ENCODE data around the gene PDE12. TPM values are rescaled to one million over a fixed set of nuclear protein-coding genes. Genes with fewer than 3 reads are reported as not detected.

The PDE12 gene, protein sequence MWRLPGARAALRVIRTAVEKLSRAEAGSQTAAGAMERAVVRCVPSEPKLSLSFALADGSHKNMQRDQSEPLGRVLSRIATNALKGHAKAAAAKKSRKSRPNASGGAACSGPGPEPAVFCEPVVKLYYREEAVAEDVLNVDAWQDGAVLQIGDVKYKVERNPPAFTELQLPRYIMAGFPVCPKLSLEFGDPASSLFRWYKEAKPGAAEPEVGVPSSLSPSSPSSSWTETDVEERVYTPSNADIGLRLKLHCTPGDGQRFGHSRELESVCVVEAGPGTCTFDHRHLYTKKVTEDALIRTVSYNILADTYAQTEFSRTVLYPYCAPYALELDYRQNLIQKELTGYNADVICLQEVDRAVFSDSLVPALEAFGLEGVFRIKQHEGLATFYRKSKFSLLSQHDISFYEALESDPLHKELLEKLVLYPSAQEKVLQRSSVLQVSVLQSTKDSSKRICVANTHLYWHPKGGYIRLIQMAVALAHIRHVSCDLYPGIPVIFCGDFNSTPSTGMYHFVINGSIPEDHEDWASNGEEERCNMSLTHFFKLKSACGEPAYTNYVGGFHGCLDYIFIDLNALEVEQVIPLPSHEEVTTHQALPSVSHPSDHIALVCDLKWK
- 8.8 and 11.9 TPM in 2 replicates for total RNA-seq (2014; rRNA removed; shearing (Covaris generic))

DNA sequence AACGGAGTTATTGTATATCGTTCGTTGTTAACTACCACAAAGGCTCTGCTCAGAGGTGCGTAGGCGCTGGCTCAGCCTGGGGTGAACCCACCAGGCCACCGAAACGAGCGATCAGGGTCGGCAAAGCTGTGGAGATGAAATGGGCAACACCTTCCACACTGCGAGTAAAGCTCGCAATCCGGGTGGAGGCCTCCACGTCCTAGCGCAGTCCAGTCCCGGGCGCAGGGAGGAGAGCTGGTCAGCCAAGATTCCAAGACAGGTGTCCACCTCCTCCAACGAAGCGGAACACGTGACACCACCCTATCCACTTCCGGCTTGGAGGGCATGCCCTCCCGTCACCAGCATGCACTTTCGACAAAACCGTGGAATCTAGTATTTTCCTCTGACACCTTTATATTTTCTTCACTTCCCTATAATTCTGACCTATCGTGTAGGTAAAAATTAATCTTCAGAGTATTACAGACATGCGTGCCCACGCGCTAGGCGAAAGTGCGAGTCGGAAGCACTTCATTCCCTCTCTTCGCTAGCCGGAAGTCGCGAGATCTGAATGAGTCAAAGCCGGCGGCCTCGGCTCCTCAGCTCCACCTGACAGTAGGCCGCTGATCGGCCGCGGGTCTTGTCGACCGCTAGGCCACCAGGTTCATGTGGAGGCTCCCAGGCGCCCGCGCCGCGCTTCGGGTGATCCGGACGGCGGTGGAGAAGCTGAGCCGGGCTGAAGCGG is at the start of gene PDE12:
Gene PDE12 (plus strand): TSS at position 537 of the 721 bp plus-strand sequence. CDS start 106 bp downstream, at position 643.
- Histone ChIP-seq H3K27ac (peak within 1 kb of the TSS; percentile 91), H3K9me3 (replicated peaks) (no peaks in the 10 kb centered on the region), H3K36me3 (peaks cover 39% of the 10 kb centered on the region), H3K4me1 (replicated peaks) (peaks cover 17% of the 10 kb centered on the region), H3K27me3 (replicated peaks) (no peaks in the 10 kb centered on the region), H3K4me3 (peak within 1 kb of the TSS; percentile 69)
- peak; percentile 85 to 95 for DNase-seq (ENCODE audit: low read depth in 1 of 2, low spot score in 2 of 2)

DNA sequence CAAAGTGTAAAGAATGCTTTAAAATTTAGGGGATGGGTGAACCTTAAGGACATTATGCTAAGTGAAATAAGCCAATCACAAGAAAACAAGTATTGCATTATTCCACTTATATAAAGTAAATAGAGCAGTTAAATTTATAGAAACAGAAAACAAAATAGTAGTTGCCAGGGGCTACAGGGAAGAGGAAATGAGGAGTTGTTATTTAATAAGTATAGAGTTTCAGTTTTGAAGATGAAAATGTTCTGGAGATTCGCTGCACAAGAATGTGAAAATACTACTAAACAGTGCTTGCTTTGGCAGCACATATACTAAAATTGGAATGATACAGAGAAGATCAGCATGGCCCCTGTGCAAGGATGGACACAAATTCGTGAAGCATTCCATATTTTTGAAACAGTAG is 43.9 kb upstream of the PDE12 start:
- no peaks in the 10 kb centered on the region for H3K9me3 ChIP-seq (replicated peaks)
- H3K27ac ChIP-seq: no peak overlapping the region
- no peaks in the 10 kb centered on the region for H3K4me1 ChIP-seq (replicated peaks)
- H3K36me3 ChIP-seq: no peaks in the 10 kb centered on the region
- H3K27me3 ChIP-seq (replicated peaks): 0 out of 2 replicates have a peak, but pooled peaks cover 2% of the 10 kb centered on the region
- no peak overlapping the region for H3K4me3 ChIP-seq
- no peak for DNase-seq (ENCODE audit: low read depth in 1 of 2, low spot score in 2 of 2)

DNA sequence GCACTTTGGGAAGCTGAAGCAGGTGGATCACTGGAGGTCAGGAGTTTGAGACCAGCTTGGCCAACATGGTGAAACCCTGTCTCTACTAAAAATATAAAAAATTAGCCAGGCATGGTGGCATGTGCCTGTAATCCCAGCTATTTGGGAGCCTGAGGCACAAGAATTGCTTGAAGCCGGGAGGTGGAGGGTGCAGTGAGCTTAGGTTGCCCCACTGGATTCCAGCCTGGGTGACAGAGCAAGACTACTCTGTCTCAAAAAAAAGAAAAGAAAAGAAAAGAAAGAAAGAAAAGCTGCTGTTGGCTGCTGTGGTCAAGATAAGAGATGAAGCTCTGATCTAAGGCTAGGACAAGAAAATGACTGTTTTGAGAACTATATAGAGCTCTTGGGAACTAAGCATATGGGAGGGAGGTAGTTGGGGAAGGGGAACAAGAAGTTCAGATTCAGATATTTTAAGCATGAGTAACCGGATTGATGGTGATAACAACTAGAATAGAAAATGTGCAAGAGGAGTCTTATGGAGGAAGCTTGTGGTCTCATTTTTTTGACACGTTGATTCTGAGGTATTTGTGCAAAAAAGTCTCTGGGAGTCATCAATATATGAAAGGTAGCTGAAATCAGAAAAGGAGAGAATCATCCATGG is 37.7 kb upstream of the PDE12 start:
- Histone ChIP-seq H3K4me1 (replicated peaks) (peaks cover 14% of the 10 kb centered on the region), H3K9me3 (replicated peaks) (no peaks in the 10 kb centered on the region), H3K27ac (peak overlapping the region; percentile 51), H3K36me3 (no peaks in the 10 kb centered on the region), H3K4me3 (no peak overlapping the region), H3K27me3 (replicated peaks) (0 out of 2 replicates have a peak, but pooled peaks cover 2% of the 10 kb centered on the region)
- peak in 1 of 2 experiments; percentile 32 for DNase-seq (ENCODE audit: low read depth in 1 of 2, low spot score in 2 of 2)

DNA sequence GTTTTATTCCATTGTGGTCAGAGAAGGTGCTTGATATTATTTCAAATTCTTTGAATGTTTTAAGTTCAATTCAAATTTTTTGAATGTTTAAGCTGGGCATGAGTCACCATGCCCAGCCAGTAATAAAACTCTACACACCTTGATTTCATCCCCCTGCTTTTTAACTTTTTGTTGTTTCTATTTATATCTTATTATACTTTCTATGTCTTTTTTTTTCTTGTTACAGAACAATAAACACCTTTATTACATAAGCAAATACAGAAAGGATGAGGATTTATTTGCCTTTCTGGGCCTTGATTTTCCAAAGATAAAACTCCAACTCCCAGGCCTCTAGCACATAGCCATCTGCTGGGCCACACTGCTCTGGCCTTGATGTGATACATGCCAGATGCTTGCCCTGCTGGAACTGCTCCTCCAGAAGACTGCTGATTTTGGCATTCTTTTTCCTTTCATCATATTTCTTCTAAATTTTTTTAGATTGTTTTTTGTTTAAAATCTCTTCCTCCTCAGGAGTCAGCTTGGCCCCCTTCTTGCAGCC is 25.9 kb upstream of the PDE12 start:
- Histone ChIP-seq H3K4me1 (replicated peaks) (no peaks in the 10 kb centered on the region), H3K27ac (no peak overlapping the region), H3K9me3 (replicated peaks) (no peaks in the 10 kb centered on the region), H3K36me3 (no peaks in the 10 kb centered on the region), H3K4me3 (no peak overlapping the region), H3K27me3 (replicated peaks) (no peaks in the 10 kb centered on the region)
- no peak for DNase-seq (ENCODE audit: low read depth in 1 of 2, low spot score in 2 of 2)

DNA sequence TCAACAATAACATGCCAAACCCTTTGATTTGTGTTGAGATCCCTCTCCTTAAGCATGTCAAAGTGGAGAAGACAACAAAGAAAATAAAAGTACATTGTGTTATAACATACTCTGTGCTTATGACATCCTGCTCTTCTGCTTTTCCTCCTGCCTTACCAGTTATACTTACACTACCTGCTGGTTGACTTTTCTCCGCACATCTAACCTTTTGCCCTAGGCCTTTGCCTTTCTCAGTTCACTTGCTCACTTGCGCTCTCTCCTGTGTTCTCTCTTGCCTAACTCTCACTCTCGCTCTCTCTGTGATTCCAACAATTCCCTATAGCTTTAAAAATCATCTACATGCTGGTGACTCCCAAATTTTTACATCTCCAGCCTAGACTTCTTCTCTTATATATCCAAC is 17.6 kb upstream of the PDE12 start:
- DNase-seq (ENCODE audit: low read depth in 1 of 2, low spot score in 2 of 2): no peak
- Histone ChIP-seq H3K36me3 (no peaks in the 10 kb centered on the region), H3K27me3 (replicated peaks) (0 out of 2 replicates have a peak, but pooled peaks cover 4% of the 10 kb centered on the region), H3K4me1 (replicated peaks) (no peaks in the 10 kb centered on the region), H3K9me3 (replicated peaks) (no peaks in the 10 kb centered on the region), H3K27ac (no peak overlapping the region), H3K4me3 (no peak overlapping the region)

DNA sequence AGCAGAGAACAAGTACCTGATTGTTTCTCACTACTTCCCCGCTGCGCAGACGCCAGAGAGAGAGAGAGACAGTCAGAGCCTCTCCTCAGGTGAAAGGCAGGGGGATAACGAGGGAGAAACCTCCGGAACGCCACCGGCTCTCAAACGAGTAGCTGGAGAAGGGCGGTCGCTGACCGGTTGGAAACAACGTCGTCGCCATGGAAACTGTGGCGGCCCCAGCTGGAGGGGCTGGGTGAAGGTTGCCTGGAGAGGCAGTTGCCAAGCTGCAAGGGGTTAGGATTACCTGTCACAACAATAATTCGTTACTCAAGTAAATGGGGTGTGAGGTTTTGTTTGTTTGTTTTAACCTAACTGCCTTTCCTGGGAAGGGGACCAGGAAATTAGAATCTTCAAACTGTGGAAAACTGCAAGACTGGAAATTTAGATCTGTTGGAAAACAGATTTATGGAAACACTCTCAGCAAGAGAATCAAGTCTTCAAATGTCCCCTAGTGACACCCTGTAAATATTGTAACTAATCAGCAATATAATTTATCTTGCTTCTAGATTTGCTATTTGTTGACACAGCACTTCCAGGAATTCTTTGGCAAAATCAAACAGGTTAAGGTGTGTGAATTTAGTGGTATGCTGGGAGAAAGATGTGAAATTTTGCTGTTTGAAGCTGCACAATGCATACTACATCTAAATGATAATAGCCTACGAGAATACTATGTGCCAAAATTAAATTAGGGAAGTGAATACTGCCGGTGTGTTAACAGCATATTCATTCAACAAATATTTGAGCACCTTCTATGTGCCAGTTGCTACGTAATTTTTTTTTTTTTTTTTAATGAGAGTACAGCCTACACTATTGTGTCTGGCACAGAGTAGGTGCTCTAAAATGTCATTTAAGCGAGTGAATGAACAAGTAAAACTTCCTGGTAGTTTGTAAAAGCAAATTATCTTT is 11.6 kb upstream of the PDE12 start, which contains the start of gene DNAH12:
Gene DNAH12 (minus strand): TSS at position 164 of the 945 bp plus-strand sequence. CDS start 1,474 bp downstream, outside the sequence.
- Histone ChIP-seq H3K9me3 (replicated peaks) (no peaks in the 10 kb centered on the region), H3K4me1 (replicated peaks) (no peaks in the 10 kb centered on the region), H3K27ac (no peak within 1 kb of the TSS), H3K27me3 (replicated peaks) (0 out of 2 replicates have a peak, but pooled peaks cover 4% of the 10 kb centered on the region), H3K4me3 (no peak within 1 kb of the TSS), H3K36me3 (no peaks in the 10 kb centered on the region)
- DNase-seq (ENCODE audit: low read depth in 1 of 2, low spot score in 2 of 2): peak in 1 of 2 experiments; percentile 45

DNA sequence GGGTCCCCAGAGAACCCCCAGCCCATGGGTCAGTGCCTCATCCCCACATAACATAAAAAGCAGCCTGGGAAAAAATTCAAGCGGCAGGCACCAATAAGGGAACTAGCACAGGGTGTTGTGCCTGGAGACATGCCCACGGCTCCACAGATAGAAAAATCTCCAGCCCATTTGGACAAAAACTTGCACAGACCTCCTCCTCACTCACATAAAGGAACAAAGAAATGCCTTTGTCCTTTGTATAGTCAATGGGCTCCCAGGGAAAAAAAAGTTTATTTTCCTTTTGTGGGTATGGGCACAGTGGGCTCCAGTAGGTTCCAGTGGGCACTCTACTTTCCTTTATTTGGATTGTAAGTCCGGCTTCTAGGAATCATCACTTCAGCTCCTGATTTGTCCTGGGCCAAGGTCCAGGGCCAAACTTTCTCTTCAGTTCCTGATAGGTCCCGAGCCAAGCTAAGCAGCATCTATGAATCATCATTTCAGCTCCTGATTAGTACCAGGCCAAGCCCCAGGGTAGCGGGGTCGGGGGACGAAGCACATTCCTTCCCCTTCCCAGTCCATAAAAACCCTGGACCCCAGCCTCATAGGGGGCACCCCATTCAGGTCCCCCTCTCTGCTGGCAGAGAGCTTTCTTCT is 10.3 kb upstream of the PDE12 start:
- no peaks in the 10 kb centered on the region for H3K4me1 ChIP-seq (replicated peaks)
- H3K27ac ChIP-seq: no peak overlapping the region
- no peaks in the 10 kb centered on the region for H3K9me3 ChIP-seq (replicated peaks)
- no peak for DNase-seq (ENCODE audit: low read depth in 1 of 2, low spot score in 2 of 2)
- H3K4me3 ChIP-seq: no peak overlapping the region
- no peaks in the 10 kb centered on the region for H3K36me3 ChIP-seq
- 0 out of 2 replicates have a peak, but pooled peaks cover 4% of the 10 kb centered on the region for H3K27me3 ChIP-seq (replicated peaks)

DNA sequence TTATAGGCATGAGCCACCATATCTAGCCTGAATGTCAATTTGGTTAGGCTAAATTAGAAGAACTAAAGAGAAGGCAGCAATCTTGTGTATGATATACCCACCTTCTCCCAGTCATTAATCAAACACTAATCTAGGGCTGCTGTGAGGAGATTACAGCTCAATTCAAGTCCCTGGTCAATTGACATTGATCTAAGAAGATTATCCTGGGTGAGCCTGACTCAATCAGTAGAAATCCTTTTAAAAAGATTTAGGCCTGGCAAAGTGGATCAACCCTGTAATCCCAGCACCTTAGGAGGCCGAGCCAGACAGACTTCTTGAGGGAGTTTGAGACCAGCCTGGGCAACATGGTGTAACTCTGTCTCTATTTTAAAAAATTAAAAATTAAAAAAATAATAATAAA is 9.5 kb upstream of the PDE12 start:
- no peaks in the 10 kb centered on the region for H3K36me3 ChIP-seq
- 0 out of 2 replicates have a peak, but pooled peaks cover 4% of the 10 kb centered on the region for H3K27me3 ChIP-seq (replicated peaks)
- H3K9me3 ChIP-seq (replicated peaks): no peaks in the 10 kb centered on the region
- H3K4me1 ChIP-seq (replicated peaks): no peaks in the 10 kb centered on the region
- DNase-seq (ENCODE audit: low read depth in 1 of 2, low spot score in 2 of 2): no peak
- no peak overlapping the region for H3K4me3 ChIP-seq
- H3K27ac ChIP-seq: no peak overlapping the region

DNA sequence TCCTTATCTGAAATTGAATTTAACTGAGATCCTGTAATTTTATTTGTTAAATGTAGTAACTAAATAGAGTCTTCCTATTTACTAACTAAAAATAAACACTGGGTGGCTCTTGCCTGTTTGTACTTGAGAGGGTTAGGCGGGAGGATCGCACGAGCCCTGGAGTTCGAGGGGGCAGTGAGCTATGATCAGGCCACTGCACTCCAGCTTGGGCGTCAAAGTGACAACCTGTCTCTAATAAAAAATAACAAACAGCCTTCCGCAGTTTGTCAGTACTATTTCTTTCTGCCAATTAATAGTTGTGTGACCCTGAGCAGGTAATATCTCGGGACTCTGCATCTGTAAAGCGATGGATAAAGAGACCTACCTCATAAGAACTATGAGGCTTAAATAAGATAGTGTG is 768 bp upstream of the PDE12 start:
- no peak for DNase-seq (ENCODE audit: low read depth in 1 of 2, low spot score in 2 of 2)
- Histone ChIP-seq H3K27ac (no peak overlapping the region), H3K9me3 (replicated peaks) (no peaks in the 10 kb centered on the region), H3K27me3 (replicated peaks) (no peaks in the 10 kb centered on the region), H3K4me3 (peak overlapping the region; percentile 69), H3K4me1 (replicated peaks) (peaks cover 17% of the 10 kb centered on the region), H3K36me3 (peaks cover 34% of the 10 kb centered on the region)

DNA sequence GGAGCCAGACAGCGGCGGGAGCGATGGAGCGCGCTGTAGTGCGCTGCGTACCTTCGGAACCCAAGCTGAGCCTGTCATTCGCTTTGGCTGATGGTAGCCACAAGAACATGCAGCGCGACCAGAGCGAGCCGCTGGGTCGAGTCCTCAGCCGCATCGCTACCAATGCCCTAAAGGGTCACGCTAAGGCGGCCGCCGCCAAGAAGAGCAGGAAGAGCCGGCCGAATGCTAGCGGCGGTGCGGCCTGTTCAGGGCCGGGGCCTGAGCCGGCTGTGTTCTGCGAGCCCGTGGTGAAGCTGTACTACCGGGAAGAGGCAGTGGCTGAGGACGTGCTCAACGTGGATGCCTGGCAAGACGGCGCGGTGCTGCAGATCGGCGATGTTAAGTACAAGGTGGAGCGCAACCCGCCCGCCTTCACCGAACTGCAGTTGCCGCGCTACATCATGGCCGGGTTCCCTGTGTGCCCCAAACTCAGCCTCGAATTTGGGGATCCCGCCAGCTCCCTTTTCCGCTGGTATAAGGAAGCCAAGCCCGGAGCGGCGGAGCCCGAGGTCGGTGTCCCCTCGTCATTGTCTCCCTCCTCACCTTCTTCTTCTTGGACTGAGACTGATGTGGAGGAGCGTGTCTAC is 498 bp downstream of the PDE12 start:
- Histone ChIP-seq H3K4me1 (replicated peaks) (peaks cover 17% of the 10 kb centered on the region), H3K27me3 (replicated peaks) (no peaks in the 10 kb centered on the region), H3K4me3 (peak overlapping the region; percentile 69), H3K27ac (peak overlapping the region; percentile 91), H3K36me3 (peaks cover 46% of the 10 kb centered on the region), H3K9me3 (replicated peaks) (no peaks in the 10 kb centered on the region)
- DNase-seq (ENCODE audit: low read depth in 1 of 2, low spot score in 2 of 2): peak in 1 of 2 experiments; percentile 42

DNA sequence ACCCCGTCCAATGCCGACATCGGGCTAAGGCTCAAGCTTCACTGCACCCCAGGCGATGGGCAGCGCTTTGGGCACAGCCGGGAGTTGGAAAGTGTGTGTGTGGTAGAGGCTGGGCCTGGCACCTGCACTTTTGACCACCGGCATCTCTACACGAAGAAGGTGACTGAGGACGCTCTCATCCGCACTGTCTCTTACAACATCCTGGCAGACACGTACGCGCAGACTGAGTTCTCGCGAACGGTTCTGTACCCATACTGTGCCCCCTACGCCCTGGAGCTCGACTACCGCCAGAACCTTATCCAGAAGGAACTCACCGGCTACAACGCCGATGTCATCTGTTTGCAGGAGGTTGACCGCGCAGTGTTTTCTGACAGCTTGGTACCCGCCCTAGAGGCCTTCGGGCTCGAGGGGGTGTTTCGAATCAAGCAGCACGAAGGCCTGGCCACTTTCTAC is 1.0 kb downstream of the PDE12 start:
- DNase-seq (ENCODE audit: low read depth in 1 of 2, low spot score in 2 of 2): peak in 1 of 2 experiments; percentile 33
- Histone ChIP-seq H3K4me1 (replicated peaks) (peaks cover 17% of the 10 kb centered on the region), H3K36me3 (peaks cover 50% of the 10 kb centered on the region), H3K4me3 (peak overlapping the region; percentile 69), H3K9me3 (replicated peaks) (no peaks in the 10 kb centered on the region), H3K27ac (no peak overlapping the region), H3K27me3 (replicated peaks) (no peaks in the 10 kb centered on the region)

Data from SJSA1 (cell line).